HepG2 (cell line): ENCODE measurements around the gene CD207. TPM values are rescaled to one million over a fixed set of nuclear protein-coding genes. Genes with fewer than 3 reads are reported as not detected.

Experiments
- ATAC-seq: fragments of 200-7000 bp; cut with Tn5 transposase; 3 replicates; pipeline ENCODE4 v1.9.1; 2020; ENCODE audit warnings: mild to moderate bottlenecking, moderate library complexity
- BruUV-seq: library from RNA; stranded (reverse); fragments of 400-500 nt; replicated peaks from 2 replicates; lab custom pipeline; 2021; lab: Mats Ljungman, UMichigan
- CTCF ChIA-PET: fragments of 300-600 bp; formaldehyde crosslinking; extraction: SDS; loops from one replicate; lab custom pipeline; 2021; ENCODE audit warnings: low total read pairs, inconsistent platforms, low intra/inter-chr PET ratio; lab: Yijun Ruan, JAX
- POLR2A ChIA-PET: fragments of 350-600 bp; sonication (Branson Sonifier 250); formaldehyde crosslinking; loops from one replicate; lab custom pipeline; 2020; ENCODE audit warnings: antibody characterized with exemption, inconsistent platforms; lab: Yijun Ruan, JAX
- DNase-seq: peaks from one replicate; pipeline ENCODE4 v3.0.0-alpha.2; 2015; ENCODE audit warnings: low spot score
- FAIRE-seq: peaks from 3 replicates; lab custom pipeline; 2011; peaks lifted over from hg19 to GRCh38; lab: Jason Lieb, UNC
- H2AFZ ChIP-seq: one replicate; pipeline ENCODE4 v1.6.1; 2011; ENCODE audit warnings: low read length, inconsistent platforms
- H3K27ac ChIP-seq: fragments of 300-600 bp; 3 replicates; pipeline ENCODE4 v1.8.0; 2011; ENCODE audit warnings: mixed run types, mild to moderate bottlenecking, mixed read lengths, low read length, inconsistent platforms; ENCODE audit not compliant: insufficient read depth; ENCODE audit errors: extremely low read length
- H3K27me3 ChIP-seq, 2 experiments: fragments of 200-600 bp in 1 of 2; 2 replicates in 1 of 2; 3 replicates in 1 of 2; pipeline versions ENCODE4 v1.6.0 to v1.8.0; 2011; ENCODE audit warnings: low read length in 2 of 2, mild to moderate bottlenecking in 2 of 2, moderate library complexity in 2 of 2, inconsistent platforms in 1 of 2; ENCODE audit not compliant: insufficient read depth in 2 of 2, control insufficient read depth in 1 of 2
- H3K36me3 ChIP-seq, 2 experiments: fragments of 200-600 bp in 1 of 2; replicated peaks in 1 of 2; 2 replicates in 1 of 2; 3 replicates in 1 of 2; pipeline versions ENCODE4 v1.5.1 to v1.8.0; 2011; ENCODE audit warnings: low read length in 2 of 2, inconsistent platforms in 1 of 2; ENCODE audit not compliant: insufficient read depth in 2 of 2, control insufficient read depth in 1 of 2
- H3K4me1 ChIP-seq: 2 replicates; pipeline ENCODE4 v1.5.1; 2012; ENCODE audit warnings: low read length, inconsistent platforms; ENCODE audit not compliant: insufficient read depth
- H3K4me2 ChIP-seq: 2 replicates; pipeline ENCODE4 v1.6.0; 2011; ENCODE audit warnings: low read depth, low read length, inconsistent platforms
- H3K4me3 ChIP-seq, 3 experiments: fragments of 200-600 bp in 1 of 3; sonication (generic), shearing (Covaris generic) in 1 of 3; replicated peaks in 1 of 3; 2 replicates each; pipeline ENCODE4 v1.5.1; 2011 to 2016; ENCODE audit warnings: low read length in 3 of 3, inconsistent platforms in 2 of 3, low read depth in 2 of 3, mild to moderate bottlenecking in 2 of 3, control low read depth in 1 of 3, mixed read lengths in 1 of 3; ENCODE audit not compliant: insufficient read depth in 1 of 3
- H3K79me2 ChIP-seq: one replicate; pipeline ENCODE4 v1.6.1; 2011; ENCODE audit warnings: low read length, inconsistent platforms; ENCODE audit not compliant: insufficient read depth
- H3K9ac ChIP-seq: 2 replicates; pipeline ENCODE4 v1.6.0; 2011; ENCODE audit warnings: mild to moderate bottlenecking, low read depth, low read length, inconsistent platforms; ENCODE audit not compliant: insufficient read depth
- H3K9me3 ChIP-seq: 2 replicates; pipeline ENCODE4 v1.5.1; 2012; ENCODE audit warnings: mild to moderate bottlenecking, low read length
- H4K20me1 ChIP-seq: 2 replicates; pipeline ENCODE4 v1.6.0; 2011; ENCODE audit warnings: inconsistent platforms, mild to moderate bottlenecking, low read length, moderate library complexity; ENCODE audit not compliant: insufficient read depth
- ARHGAP35 ChIP-seq: sonication (generic); formaldehyde crosslinking; IDR thresholded peaks from 2 replicates; pipeline ENCODE4 v1.9.0; 2022; ENCODE audit warnings: mild to moderate bottlenecking, inconsistent platforms, moderate library complexity, missing genetic modification reagents, borderline replicate concordance
- CBX5 ChIP-seq: sonication (generic); formaldehyde crosslinking; IDR thresholded peaks from 2 replicates; pipeline ENCODE4 v1.4.0; 2020; ENCODE audit warnings: missing genetic modification reagents, borderline replicate concordance
- HES4 ChIP-seq: sonication (generic); formaldehyde crosslinking; IDR thresholded peaks from 2 replicates; pipeline ENCODE4 v1.9.0; 2021; ENCODE audit warnings: mild to moderate bottlenecking, missing genetic modification reagents, borderline replicate concordance
- MAFK ChIP-seq, 2 experiments: IDR thresholded peaks in 1 of 2; conservative IDR thresholded peaks in 1 of 2; 2 replicates each; pipeline ENCODE4 v1.6.1; 2011; ENCODE audit warnings: improper control_type of control experiment in 2 of 2, low read length in 2 of 2
- MIXL1 ChIP-seq: IDR thresholded peaks from 2 replicates; pipeline ENCODE4 v1.6.1; 2016
- PPARG ChIP-seq: conservative IDR thresholded peaks from 2 replicates; pipeline ENCODE4 v1.6.1; 2016; ENCODE audit warnings: missing biosample characterization, missing genetic modification reagents
- SP5 ChIP-seq: IDR thresholded peaks from 2 replicates; pipeline ENCODE4 v1.6.1; 2016; ENCODE audit warnings: low read depth, borderline replicate concordance
- TAF15 ChIP-seq: fragments of 200-400 bp; formaldehyde crosslinking; IDR thresholded peaks from one replicate; pipeline ENCODE4 v1.6.1; 2018; ENCODE audit warnings: mild to moderate bottlenecking, low read depth, low read length; ENCODE audit not compliant: poor library complexity, severe bottlenecking
- ZBTB42 ChIP-seq: sonication (generic); formaldehyde crosslinking; IDR thresholded peaks from 2 replicates; pipeline ENCODE4 v1.5.0; 2020; ENCODE audit warnings: mild to moderate bottlenecking, missing genetic modification reagents
- ZFP90 ChIP-seq: sonication (generic); formaldehyde crosslinking; IDR thresholded peaks from 2 replicates; pipeline ENCODE4 v1.8.0; 2022; ENCODE audit warnings: missing genetic modification reagents, mild to moderate bottlenecking, inconsistent platforms, borderline replicate concordance
- ZKSCAN1 ChIP-seq: fragments of 150-350 bp; IDR thresholded peaks from 2 replicates; pipeline ENCODE4 v1.6.1; 2014; ENCODE audit warnings: low read length
- ZNF567 ChIP-seq: sonication (generic); formaldehyde crosslinking; IDR thresholded peaks from 2 replicates; pipeline ENCODE4 v1.8.1; 2023; ENCODE audit warnings: mild to moderate bottlenecking, missing genetic modification reagents, borderline replicate concordance
- WGBS: methylation state at CpG from one replicate; pipeline ENCODE4 v1.1.6; 2017; ENCODE audit warnings: low lambda C conversion rate; 5-methylcytosine and 5-hydroxymethylcytosine counted together
- in situ Hi-C: cut with HindIII; loops from 2 replicates; pipeline ENCODE4 v1.10.0; 2017; ENCODE audit warnings: low pct_unique_long_range_greater_than_20kb; ENCODE audit not compliant: extremely low pct_ligation_motif_present
- intact Hi-C: fragments of 100-400 bp; cut with micrococcal nuclease; formaldehyde crosslinking; loops from one replicate; pipeline ENCODE4 v1.10.0; 2022; ENCODE audit not compliant: unreplicated experiment
- polyA plus RNA-seq, 8 experiments: library from polyadenylated mRNA; depleted of rRNA in 3 of 8; stranded (reverse) in 7 of 8; unstranded in 1 of 8; fragments of >200 nt; fragmentation: Illumina TruSeq in 4 of 8; extraction: Trizol in 4 of 8; gene quantifications; 2 replicates each; pipeline versions ENCODE4 v1.2.1 to v1.2.3, GENCODE V29; 2011 to 2016; ENCODE audit warnings: low read depth in 4 of 8, missing spikeins in 1 of 8, mixed read lengths in 1 of 8; ENCODE audit not compliant: insufficient read depth in 1 of 8
- total RNA-seq, 5 experiments: library from RNA; depleted of rRNA; stranded (reverse); fragments of >200 nt; fragmentation: Illumina TruSeq; extraction: Trizol; gene quantifications; 2 replicates each; pipeline ENCODE4 v1.2.3, GENCODE V29; 2016; ENCODE audit warnings: low read depth in 1 of 5

Gene CD207
- total and polyA plus RNA-seq, 2 of the 13 experiments (the other 11 are each of a cell fraction or from before 2014, with no cell fraction given) = 0.09 to 0.15 TPM

- Histone ChIP-seq H3K9me3 (peaks cover 12% of the 10 kb centered on the region), H3K9ac (no peak overlapping the region), H3K27ac (no peak overlapping the region), H3K27me3 (peaks cover 0 to 1% of the 10 kb centered on the region in 2 experiments; a peak in 1 of 5 replicates), H3K79me2 (no peaks in the 10 kb centered on the region), H3K4me2 (no peak overlapping the region), H3K36me3 (no peaks in the 10 kb centered on the region), H4K20me1 (no peaks in the 10 kb centered on the region), H3K4me1 (peaks cover 43% of the 10 kb centered on the region), H2AFZ (no peak overlapping the region), H3K4me3 (no peak overlapping the region)
- in situ Hi-C loops (no loop called here), intact Hi-C loops (no loop called here)
- 40% methylated on average over 4 of the region's 4 CpGs for WGBS
- CTCF ChIA-PET = no interaction called here
- no peak for ATAC-seq
- FAIRE-seq = no peak
- POLR2A ChIA-PET = no interaction called here
- no peak for DNase-seq
- TF ChIP-seq HES4 = no peak
- BruUV-seq = no TSS peak
Measured at GRCh38 chr2:70795164-70795995, 40.2 kb downstream of the CD207 start.

- Histone ChIP-seq H3K27me3 (peaks cover 0 to 1% of the 10 kb centered on the region in 2 experiments; a peak in 1 of 5 replicates), H3K4me1 (peaks cover 45% of the 10 kb centered on the region), H4K20me1 (no peaks in the 10 kb centered on the region), H3K27ac (no peak overlapping the region), H3K79me2 (no peaks in the 10 kb centered on the region), H3K4me3 (no peak overlapping the region), H2AFZ (no peak overlapping the region), H3K36me3 (no peaks in the 10 kb centered on the region), H3K4me2 (no peak overlapping the region), H3K9ac (no peak overlapping the region), H3K9me3 (no peaks in the 10 kb centered on the region)
- CTCF ChIA-PET = no interaction called here
- ATAC-seq = no peak
- DNase-seq = no peak
- no peak for TF ChIP-seq ZNF567 (CRISPR knock-in tag)
- no peak for TF ChIP-seq ZFP90 (CRISPR knock-in tag)
- TF ChIP-seq TAF15 = no peak
- no peak for TF ChIP-seq CBX5
- TF ChIP-seq MIXL1 (CRISPR knock-in tag) = no peak
- TF ChIP-seq ARHGAP35 = no peak
- no peak for TF ChIP-seq PPARG (CRISPR knock-in tag)
- TF ChIP-seq ZBTB42 (CRISPR knock-in tag) = no peak
- no peak for TF ChIP-seq SP5 (CRISPR knock-in tag)
- TF ChIP-seq MAFK (conservative IDR thresholded peaks at IDR 0.05 in 1 of 2, IDR thresholded peaks at IDR 0.05 in 1 of 2; ENCODE audit: low read length in 2 of 2) = no peak
- no peak for TF ChIP-seq ZKSCAN1
- in situ Hi-C loops = loop anchor here (5.0 kb wide), 2 partner anchors 69 to 154 kb away; no protein-coding TSS in a partner anchor
- WGBS = 26% methylated on average over 2 of the region's 2 CpGs
- intact Hi-C loops = no loop called here
- no peak for FAIRE-seq
- no TSS peak for BruUV-seq
- POLR2A ChIA-PET = no interaction called here
Measured at GRCh38 chr2:70793450-70793849, 42.2 kb downstream of the CD207 start.
